H1 (cell line): ENCODE measurements around the gene LAMA3. TPM values are rescaled to one million over a fixed set of nuclear protein-coding genes. Genes with fewer than 3 reads are reported as not detected.

Experiments used
- CTCF ChIA-PET: fragments of 300-600 bp; sonication (Branson Sonifier 250); formaldehyde crosslinking; loops from one replicate; lab custom pipeline; 2021; ENCODE audit not compliant: partially characterized antibody; lab: Charles Lee
- POLR2A ChIA-PET: fragments of 300-600 bp; sonication (Branson Sonifier 250); formaldehyde crosslinking; loops from one replicate; lab custom pipeline; 2021; ENCODE audit warnings: inconsistent platforms; ENCODE audit not compliant: partially characterized antibody; lab: Charles Lee
- DNase-seq, 2 experiments: peaks; one replicate each; pipeline versions ENCODE4 v3.0.0 to v3.0.0-alpha.2; 2010 to 2022; ENCODE audit warnings: low spot score in 2 of 2, low read depth in 1 of 2, mixed read lengths in 1 of 2
- FAIRE-seq: peaks from 2 replicates; lab custom pipeline; 2011; peaks lifted over from hg19 to GRCh38; lab: Jason Lieb, UNC
- H2AFZ ChIP-seq: 2 replicates; pipeline ENCODE4 v1.8.1; 2012; ENCODE audit warnings: low read length, inconsistent platforms
- H2AK5ac ChIP-seq: 2 replicates; pipeline ENCODE4 v1.6.1; 2013; ENCODE audit warnings: low read depth, low read length
- H2BK120ac ChIP-seq: replicated peaks from 2 replicates; pipeline ENCODE3; 2013; ENCODE audit warnings: low read depth, low read length, inconsistent platforms
- H2BK12ac ChIP-seq: 2 replicates; pipeline ENCODE4 v1.6.1; 2013; ENCODE audit warnings: low read depth, low read length
- H2BK15ac ChIP-seq: 2 replicates; pipeline ENCODE4 v1.6.1; 2013; ENCODE audit warnings: low read length
- H2BK20ac ChIP-seq: 2 replicates; pipeline ENCODE4 v1.6.1; 2013; ENCODE audit warnings: low read length
- H2BK5ac ChIP-seq: 2 replicates; pipeline ENCODE4 v1.6.1; 2013; ENCODE audit warnings: low read depth, low read length
- H3K14ac ChIP-seq: 2 replicates; pipeline ENCODE4 v1.6.1; 2013; ENCODE audit warnings: inconsistent platforms; ENCODE audit not compliant: insufficient read length
- H3K18ac ChIP-seq: 2 replicates; pipeline ENCODE4 v1.6.1; 2013; ENCODE audit warnings: low read length; ENCODE audit errors: extremely low read depth
- H3K23ac ChIP-seq: 2 replicates; pipeline ENCODE4 v1.6.1; 2013; ENCODE audit warnings: inconsistent platforms; ENCODE audit not compliant: insufficient read length
- H3K23me2 ChIP-seq: 2 replicates; pipeline ENCODE4 v1.6.1; 2013; ENCODE audit warnings: low read depth, low read length
- H3K27ac ChIP-seq: 2 replicates; pipeline ENCODE4 v1.6.1; 2011; ENCODE audit warnings: low read depth, low read length, inconsistent platforms
- H3K27me3 ChIP-seq, 4 experiments: replicated peaks in 1 of 4; 1 replicate in 1 of 4; 2 replicates in 3 of 4; pipeline versions ENCODE4 v1.6.1 to v1.8.1; 2011 to 2013; ENCODE audit warnings: low read length in 3 of 4, mild to moderate bottlenecking in 3 of 4, inconsistent platforms in 2 of 4, mixed read lengths in 2 of 4, moderate library complexity in 1 of 4; ENCODE audit not compliant: control insufficient read depth in 3 of 4, insufficient read depth in 3 of 4; ENCODE audit errors: extremely low read depth in 1 of 4
- H3K36me3 ChIP-seq, 4 experiments: 2 replicates each; pipeline versions ENCODE4 v1.6.1 to v1.8.1; 2011 to 2013; ENCODE audit warnings: mild to moderate bottlenecking in 4 of 4, low read length in 3 of 4, moderate library complexity in 2 of 4, control low read depth in 1 of 4, inconsistent platforms in 1 of 4; ENCODE audit not compliant: insufficient read depth in 4 of 4, control insufficient read depth in 2 of 4
- H3K4ac ChIP-seq: replicated peaks from 2 replicates; pipeline ENCODE3; 2013; ENCODE audit warnings: low read length, low read depth, mixed read lengths, inconsistent platforms; ENCODE audit not compliant: insufficient read length
- H3K4me1 ChIP-seq, 4 experiments: replicated peaks in 1 of 4; 1 replicate in 1 of 4; 2 replicates in 3 of 4; pipeline versions ENCODE4 v1.6.1 to v1.8.1; 2011 to 2013; ENCODE audit warnings: low read length in 3 of 4, inconsistent platforms in 2 of 4, mixed read lengths in 1 of 4; ENCODE audit not compliant: insufficient read depth in 4 of 4, control insufficient read depth in 3 of 4
- H3K4me2 ChIP-seq, 2 experiments: 2 replicates each; pipeline versions ENCODE4 v1.6.1 to v1.8.1; 2011 to 2013; ENCODE audit warnings: low read depth in 2 of 2, low read length in 2 of 2, control low read depth in 1 of 2, inconsistent platforms in 1 of 2, mild to moderate bottlenecking in 1 of 2; ENCODE audit not compliant: insufficient read depth in 1 of 2
- H3K4me3 ChIP-seq, 4 experiments: fragments of 200-600, 300-600 bp in 1 of 4; sonication (generic), shearing (Covaris generic), sonication (Bioruptor Twin) in 1 of 4; 2 replicates each; pipeline versions ENCODE4 v1.5.1 to v1.8.1; 2011 to 2016; ENCODE audit warnings: low read length in 4 of 4, low read depth in 3 of 4, control low read depth in 2 of 4, inconsistent platforms in 2 of 4, mild to moderate bottlenecking in 2 of 4, mixed read lengths in 1 of 4, moderate library complexity in 1 of 4; ENCODE audit not compliant: insufficient read depth in 2 of 4; ENCODE audit errors: extremely low read depth in 1 of 4
- H3K56ac ChIP-seq: replicated peaks from 2 replicates; pipeline ENCODE3; 2013; ENCODE audit warnings: low read depth, mild to moderate bottlenecking, mixed read lengths, low read length, inconsistent platforms; ENCODE audit not compliant: insufficient read length
- H3K79me1 ChIP-seq: 2 replicates; pipeline ENCODE4 v1.6.1; 2013; ENCODE audit warnings: low read depth, low read length, control low read depth
- H3K79me2 ChIP-seq, 2 experiments: 2 replicates each; pipeline versions ENCODE4 v1.6.1 to v1.8.1; 2012 to 2013; ENCODE audit warnings: low read length in 2 of 2, mild to moderate bottlenecking in 2 of 2, inconsistent platforms in 1 of 2; ENCODE audit not compliant: insufficient read depth in 2 of 2, control insufficient read depth in 1 of 2
- H3K9ac ChIP-seq, 4 experiments: replicated peaks in 1 of 4; 1 replicate in 1 of 4; 2 replicates in 3 of 4; pipeline versions ENCODE4 v1.6.1 to v1.8.1; 2011 to 2013; ENCODE audit warnings: low read depth in 3 of 4, low read length in 3 of 4, control low read depth in 2 of 4, mild to moderate bottlenecking in 2 of 4, moderate library complexity in 2 of 4, inconsistent platforms in 1 of 4; ENCODE audit errors: extremely low read depth in 1 of 4
- H3K9me3 ChIP-seq, 2 experiments: 2 replicates each; pipeline versions ENCODE4 v1.6.1 to v1.8.1; 2012 to 2013; ENCODE audit warnings: mild to moderate bottlenecking in 2 of 2, moderate library complexity in 2 of 2, control low read depth in 1 of 2, inconsistent platforms in 1 of 2, low read depth in 1 of 2, low read length in 1 of 2, mixed read lengths in 1 of 2; ENCODE audit not compliant: insufficient read depth in 2 of 2
- H4K20me1 ChIP-seq, 2 experiments: replicated peaks in 1 of 2; 2 replicates each; pipeline versions ENCODE3 to v1.8.1; 2011 to 2013; ENCODE audit warnings: inconsistent platforms in 2 of 2, low read length in 2 of 2, mild to moderate bottlenecking in 1 of 2; ENCODE audit not compliant: insufficient read depth in 2 of 2, control insufficient read depth in 1 of 2
- H4K5ac ChIP-seq: 2 replicates; pipeline ENCODE4 v1.6.1; 2013; ENCODE audit warnings: low read length, low read depth, mixed read lengths, inconsistent platforms; ENCODE audit not compliant: insufficient read length
- H4K8ac ChIP-seq: 2 replicates; pipeline ENCODE4 v1.8.0; 2013; ENCODE audit warnings: mild to moderate bottlenecking, moderate library complexity, low read length, inconsistent platforms; ENCODE audit not compliant: insufficient read depth; ENCODE audit errors: extremely low read depth
- H4K91ac ChIP-seq: replicated peaks from 2 replicates; pipeline ENCODE3; 2013; ENCODE audit warnings: low read length, mixed read lengths, inconsistent platforms; ENCODE audit not compliant: insufficient read length
- EGR1 ChIP-seq: IDR thresholded peaks from 2 replicates; pipeline ENCODE4 v1.6.1; 2011; ENCODE audit warnings: low read depth, low read length, borderline replicate concordance
- JUND ChIP-seq: IDR thresholded peaks from 2 replicates; pipeline ENCODE4 v1.6.1; 2011; ENCODE audit warnings: mild to moderate bottlenecking, improper control_type of control experiment, low read length
- NANOG ChIP-seq: IDR thresholded peaks from 2 replicates; pipeline ENCODE4 v1.6.1; 2011; ENCODE audit warnings: low read length, low read depth, mild to moderate bottlenecking, inconsistent platforms; ENCODE audit not compliant: insufficient read depth, poor library complexity, severe bottlenecking
- POLR2AphosphoS5 ChIP-seq: IDR thresholded peaks from 2 replicates; pipeline ENCODE4 v1.6.1; 2011; ENCODE audit warnings: low read depth, low read length
- POU5F1 ChIP-seq: IDR thresholded peaks from 2 replicates; pipeline ENCODE4 v1.6.1; 2011; ENCODE audit warnings: low read depth, mild to moderate bottlenecking, low read length, moderate library complexity
- SAP30 ChIP-seq: fragments of 300-600 bp; sonication (generic); IDR thresholded peaks from 2 replicates; pipeline ENCODE4 v1.7.1; 2012; ENCODE audit warnings: low read length, moderate library complexity, mild to moderate bottlenecking, inconsistent platforms; ENCODE audit not compliant: insufficient read depth, insufficient replicate concordance
- SIRT6 ChIP-seq: IDR thresholded peaks from one replicate; pipeline ENCODE4 v1.7.1; 2012; ENCODE audit warnings: low read length, inconsistent platforms
- SP1 ChIP-seq: IDR thresholded peaks from 2 replicates; pipeline ENCODE4 v1.6.1; 2011; ENCODE audit warnings: low read depth, low read length
- TAF1 ChIP-seq: IDR thresholded peaks from 2 replicates; pipeline ENCODE4 v1.6.1; 2011; ENCODE audit warnings: mild to moderate bottlenecking, low read depth, low read length
- USF2 ChIP-seq: IDR thresholded peaks from 2 replicates; pipeline ENCODE4 v1.6.1; 2011; ENCODE audit warnings: low read length, improper control_type of control experiment
- YY1 ChIP-seq: IDR thresholded peaks from 2 replicates; pipeline ENCODE4 v1.6.1; 2011; ENCODE audit warnings: low read depth, mild to moderate bottlenecking, low read length
- ZNF274 ChIP-seq: IDR thresholded peaks from 2 replicates; pipeline ENCODE4 v1.7.0; 2012; ENCODE audit warnings: low read length, borderline replicate concordance; ENCODE audit errors: extremely low read depth
- WGBS, 2 experiments: shearing (Covaris generic) in 1 of 2; methylation state at CpG; one replicate each; pipeline versions ENCODE4 v1.1.6 to v1.1.7; 2013 to 2015; ENCODE audit warnings: low lambda C conversion rate in 2 of 2, mixed read lengths in 2 of 2, inconsistent platforms in 1 of 2, low coverage in 1 of 2, missing lambda C conversion rate in 1 of 2; ENCODE audit not compliant: insufficient replicate concordance in 2 of 2, insufficient coverage in 1 of 2, insufficient read length in 1 of 2; ENCODE audit errors: extremely low coverage in 1 of 2, missing lambda C conversion rate in 1 of 2; 5-methylcytosine and 5-hydroxymethylcytosine counted together
- polyA plus RNA-seq, 7 experiments: library from polyadenylated mRNA; depleted of rRNA in 3 of 7; stranded (reverse) in 5 of 7; unstranded in 2 of 7; fragments of >200 nt in 5 of 7; fragments of 200-250 nt in 2 of 7; gene quantifications; 1 replicate in 5 of 7; 2 replicates in 1 of 7; 4 replicates in 1 of 7; pipeline versions ENCODE4 v1.2.1 to v1.2.3, GENCODE V29; 2011 to 2013; ENCODE audit warnings: missing spikeins in 2 of 7, mixed read lengths in 2 of 7
- total RNA-seq: library from RNA; stranded (reverse); fragmentation: NEBNext Ultra II Directional; extraction: Animal tissue kit (Norgen Biotek cat#: 25700); gene quantifications from 2 replicates; pipeline ENCODE4 v1.2.1, GENCODE V29; 2021

Gene LAMA3
- total and polyA plus RNA-seq, 2 of the 8 experiments (the other 6 are each of a cell fraction or from before 2014, with no cell fraction given), result 0.76 to 5.0 TPM

- Histone ChIP-seq H2BK12ac (no peak overlapping the region), H3K4me1 (no peaks in the 10 kb centered on the region), H3K14ac (no peak overlapping the region), H3K79me1 (no peaks in the 10 kb centered on the region), H2BK15ac (no peak overlapping the region), H3K79me2 (no peaks in the 10 kb centered on the region), H3K9ac (no peak overlapping the region), H4K91ac (no peak overlapping the region), H2BK120ac (no peak overlapping the region), H3K27me3 (no peaks in the 10 kb centered on the region), H3K18ac (no peak overlapping the region), H4K5ac (no peak overlapping the region), H3K36me3 (no peaks in the 10 kb centered on the region), H2AFZ (no peak overlapping the region), H2BK20ac (no peak overlapping the region), H3K9me3 (no peaks in the 10 kb centered on the region), H2AK5ac (no peak overlapping the region), H3K4ac (no peak overlapping the region), H3K4me3 (no peak overlapping the region), H2BK5ac (no peak overlapping the region; the same call in 1 of the 2 replicates), H3K23ac (no peak overlapping the region), H3K4me2 (no peak overlapping the region), H3K27ac (no peak overlapping the region), H4K8ac (no peak overlapping the region; the same call in 1 of the 2 replicates), H3K56ac (no peak overlapping the region), H4K20me1 (no peaks in the 10 kb centered on the region), H3K23me2 (no peaks in the 10 kb centered on the region; the same call in 1 of the 2 replicates)
- no peak for DNase-seq
- CTCF ChIA-PET, result interaction anchor here (0.9 to 1.3 kb wide), 2 partner anchors 16 to 193 kb away, joined by 3 to 4 read pairs; no protein-coding TSS in a partner anchor
- no peak for TF ChIP-seq POU5F1
- no peak for TF ChIP-seq SAP30
- TF ChIP-seq TAF1, result no peak
- no peak for TF ChIP-seq POLR2AphosphoS5
- TF ChIP-seq SIRT6, result no peak
- no peak for TF ChIP-seq SP1
- no peak for TF ChIP-seq ZNF274
- no peak for TF ChIP-seq JUND
- TF ChIP-seq NANOG, result no peak
- no peak for TF ChIP-seq EGR1
- TF ChIP-seq USF2, result no peak
- TF ChIP-seq YY1, result no peak
- FAIRE-seq, result no peak
- POLR2A ChIA-PET, result no interaction called here
- 85% methylated on average over 7 of the region's 7 CpGs; no CpG with 5 or more reads in 1 of the 2 experiments for WGBS, 2 experiments
Observed at GRCh38 chr18:23725827-23726661, 36.8 kb downstream of the LAMA3 start.
